Activated CD8-positive, alpha-beta memory T cell treated with anti-CD3 and anti-CD28 coated beads for 48 hours (primary cell): ENCODE measurements around the gene DOP1B.
"Not testable (repeated sequence)": the region's sequence is repeated elsewhere in the genome, so short reads cannot be mapped to it uniquely, and the experiment has no call there.

Experiments
- DNase-seq, 3 experiments: peaks; one replicate each; pipeline ENCODE4 v3.0.0-alpha.2; 2020; ENCODE audit warnings: low read depth in 2 of 3, low spot score in 2 of 3

Gene DOP1B, protein sequence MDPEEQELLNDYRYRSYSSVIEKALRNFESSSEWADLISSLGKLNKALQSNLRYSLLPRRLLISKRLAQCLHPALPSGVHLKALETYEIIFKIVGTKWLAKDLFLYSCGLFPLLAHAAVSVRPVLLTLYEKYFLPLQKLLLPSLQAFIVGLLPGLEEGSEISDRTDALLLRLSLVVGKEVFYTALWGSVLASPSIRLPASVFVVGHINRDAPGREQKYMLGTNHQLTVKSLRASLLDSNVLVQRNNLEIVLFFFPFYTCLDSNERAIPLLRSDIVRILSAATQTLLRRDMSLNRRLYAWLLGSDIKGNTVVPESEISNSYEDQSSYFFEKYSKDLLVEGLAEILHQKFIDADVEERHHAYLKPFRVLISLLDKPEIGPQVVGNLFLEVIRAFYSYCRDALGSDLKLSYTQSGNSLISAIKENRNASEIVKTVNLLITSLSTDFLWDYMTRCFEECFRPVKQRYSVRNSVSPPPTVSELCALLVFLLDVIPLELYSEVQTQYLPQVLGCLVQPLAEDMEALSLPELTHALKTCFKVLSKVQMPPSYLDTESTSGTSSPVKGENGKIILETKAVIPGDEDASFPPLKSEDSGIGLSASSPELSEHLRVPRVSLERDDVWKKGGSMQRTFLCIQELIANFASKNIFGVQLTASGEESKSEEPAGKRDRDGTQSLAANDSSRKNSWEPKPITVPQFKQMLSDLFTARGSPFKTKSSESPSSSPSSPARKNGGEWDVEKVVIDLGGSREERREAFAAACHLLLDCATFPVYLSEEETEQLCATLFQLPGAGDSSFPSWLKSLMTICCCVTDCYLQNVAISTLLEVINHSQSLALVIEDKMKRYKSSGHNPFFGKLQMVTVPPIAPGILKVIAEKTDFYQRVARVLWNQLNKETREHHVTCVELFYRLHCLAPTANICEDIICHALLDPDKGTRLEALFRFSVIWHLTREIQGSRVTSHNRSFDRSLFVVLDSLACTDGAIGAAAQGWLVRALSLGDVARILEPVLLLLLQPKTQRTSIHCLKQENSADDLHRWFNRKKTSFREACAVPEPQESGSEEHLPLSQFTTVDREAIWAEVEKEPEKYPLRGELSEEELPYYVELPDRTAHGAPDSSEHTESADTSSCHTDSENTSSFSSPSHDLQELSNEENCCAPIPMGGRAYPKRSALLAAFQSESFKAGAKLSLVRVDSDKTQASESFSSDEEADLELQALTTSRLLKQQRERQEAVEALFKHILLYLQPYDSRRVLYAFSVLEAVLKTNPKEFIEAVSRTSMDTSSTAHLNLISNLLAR (N-terminal part only)

DNA sequence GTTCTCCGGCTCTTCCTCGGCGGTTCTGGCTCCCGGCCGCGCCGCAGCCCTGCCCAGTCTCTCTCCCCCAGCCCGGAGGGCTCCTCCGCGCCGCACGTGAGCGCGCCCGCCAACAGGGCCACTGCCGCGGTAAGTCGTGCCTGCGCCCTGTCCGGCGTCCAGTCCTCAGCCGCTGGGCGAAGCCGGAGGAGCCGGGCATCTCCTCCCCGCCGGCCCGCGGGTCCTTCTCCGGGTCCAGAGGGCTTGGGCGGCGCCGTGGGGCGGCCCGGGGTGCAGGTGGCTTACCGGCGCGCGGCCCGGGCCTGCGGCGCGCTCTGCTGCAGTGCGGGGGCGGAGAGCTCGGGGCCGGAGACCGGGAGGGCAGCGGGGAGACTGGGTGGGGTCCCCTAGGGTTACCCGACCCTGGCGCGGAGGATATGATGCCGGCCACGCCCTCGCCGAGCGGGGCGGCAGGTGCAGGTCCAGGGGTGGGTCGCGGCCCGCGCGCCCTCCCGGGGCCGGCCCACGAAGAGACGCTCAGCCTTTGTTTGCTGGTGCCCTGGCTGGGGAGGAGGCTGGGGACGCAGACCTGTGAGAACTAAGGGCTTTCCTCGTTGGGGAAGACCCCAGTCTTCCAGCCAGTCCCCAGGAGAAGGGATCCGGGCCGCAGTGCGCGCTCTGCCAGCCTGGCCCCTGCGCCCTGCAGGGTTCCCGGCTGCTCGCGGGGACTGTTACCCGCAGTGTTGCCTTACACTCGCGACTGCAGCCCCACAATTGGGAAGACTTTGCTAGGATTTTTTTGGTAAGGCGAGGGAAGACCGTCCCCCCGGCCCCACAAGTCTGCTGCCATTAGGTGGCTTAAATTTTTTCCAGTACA is at the start of gene DOP1B:
DOP1B (plus strand) TSS at position 10 of the 856 bp plus-strand sequence. CDS start 7,910 bp downstream, outside the sequence.
- no peak for DNase-seq

DNA sequence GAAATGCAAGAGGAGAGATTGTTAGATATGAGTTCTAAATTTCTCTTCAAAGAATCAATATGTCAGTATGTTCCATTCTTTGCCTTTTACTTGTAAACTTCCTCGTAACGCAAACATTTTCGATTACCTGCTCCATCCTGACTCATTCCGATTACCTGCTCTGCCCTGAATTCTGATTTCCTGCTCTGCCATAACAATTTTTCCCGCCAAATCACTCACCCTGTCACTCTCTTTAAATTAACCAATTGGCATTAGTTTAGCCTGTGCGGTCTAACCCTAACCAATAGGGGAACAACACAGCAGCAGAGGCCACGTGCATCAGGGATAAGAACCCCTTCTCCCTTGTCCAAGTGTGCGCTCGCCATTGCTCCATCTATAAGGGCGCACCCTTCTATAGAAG is 46.8 kb upstream of the DOP1B start:
- no peak for DNase-seq

DNA sequence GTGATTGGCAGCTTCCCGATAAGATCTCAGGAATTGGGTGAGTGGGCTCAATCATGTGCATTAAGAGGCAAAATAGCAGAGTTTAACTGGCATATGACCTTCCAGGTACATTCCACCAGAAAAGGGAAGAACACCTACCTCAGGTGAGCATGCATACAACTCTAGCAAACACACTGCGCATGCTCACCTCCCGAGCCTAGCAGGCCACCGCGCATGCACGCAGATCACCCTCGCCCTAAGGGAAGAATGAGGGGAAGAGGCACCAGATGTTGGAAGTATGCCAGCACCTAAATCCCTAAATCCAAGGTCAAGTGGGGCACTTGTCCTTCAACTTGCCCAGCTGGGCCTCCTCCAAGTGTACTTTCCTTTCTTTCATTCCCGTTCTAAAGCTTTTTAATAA is 45.4 kb upstream of the DOP1B start:
- no peak for DNase-seq

DNA sequence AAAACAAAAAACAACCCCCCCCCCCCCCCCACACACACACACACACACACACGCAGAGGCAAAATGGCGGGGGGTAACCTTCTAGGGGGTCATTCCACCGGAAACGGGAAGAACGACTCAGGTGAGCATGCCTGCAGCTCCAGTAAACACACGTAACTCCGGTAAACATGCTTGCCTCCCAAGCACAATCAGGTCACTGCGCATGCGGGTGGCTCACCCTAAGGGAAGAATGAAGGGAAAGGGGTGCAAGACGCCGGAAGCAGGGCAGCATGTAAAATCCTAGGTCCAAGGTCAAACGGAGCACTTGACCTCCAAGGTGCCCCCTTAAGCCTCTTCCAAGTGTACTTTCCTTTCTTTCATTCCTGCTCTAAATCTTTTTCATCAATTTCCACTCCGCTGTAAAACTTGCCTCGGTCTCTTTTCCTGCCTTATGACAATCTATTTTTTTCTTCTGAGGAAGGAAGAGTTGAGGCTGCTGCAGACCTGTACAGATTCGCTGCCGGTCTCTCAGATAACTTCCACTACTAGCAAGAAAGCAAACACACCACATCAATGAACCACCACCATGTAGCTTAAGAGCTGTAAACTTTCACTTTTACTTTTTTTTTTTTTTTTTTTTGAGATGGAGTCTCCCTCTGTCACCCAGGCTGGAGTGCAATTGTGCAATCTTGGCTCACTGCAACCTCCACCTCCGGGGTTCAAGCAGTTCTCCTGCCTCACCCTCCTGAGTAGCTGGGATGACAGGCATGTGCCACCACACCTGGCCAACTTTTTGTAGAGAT is 42.8 kb upstream of the DOP1B start:
- DNase-seq, result no peak

DNA sequence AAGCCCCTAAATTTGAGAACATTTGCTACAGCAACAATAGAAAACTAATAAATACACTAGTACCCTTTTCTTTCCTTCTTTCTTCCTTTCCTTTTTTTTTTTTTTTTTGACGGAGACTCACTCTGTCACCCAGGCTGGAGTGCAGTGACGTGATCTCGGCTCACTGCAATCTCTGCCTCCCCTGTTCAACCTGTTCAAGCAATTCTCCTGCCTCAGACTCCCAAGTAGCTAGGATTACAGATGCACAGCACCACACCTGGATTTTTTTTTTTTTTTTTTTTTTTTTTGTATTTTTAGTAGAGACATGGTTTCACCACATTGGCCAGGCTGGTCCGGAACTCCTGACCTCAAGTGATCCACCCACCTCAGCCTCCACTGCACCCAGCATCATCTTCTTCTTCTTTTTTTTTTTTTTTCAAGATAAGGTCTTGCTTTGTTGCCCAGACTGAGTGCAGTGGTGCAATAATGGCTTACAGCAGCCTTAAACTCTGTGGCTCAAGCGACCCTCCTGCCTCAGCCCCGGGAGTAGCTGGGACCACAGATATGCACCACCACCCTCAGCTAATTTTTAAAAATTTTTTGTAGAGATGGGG is 41.4 kb upstream of the DOP1B start:
- no peak for DNase-seq

DNA sequence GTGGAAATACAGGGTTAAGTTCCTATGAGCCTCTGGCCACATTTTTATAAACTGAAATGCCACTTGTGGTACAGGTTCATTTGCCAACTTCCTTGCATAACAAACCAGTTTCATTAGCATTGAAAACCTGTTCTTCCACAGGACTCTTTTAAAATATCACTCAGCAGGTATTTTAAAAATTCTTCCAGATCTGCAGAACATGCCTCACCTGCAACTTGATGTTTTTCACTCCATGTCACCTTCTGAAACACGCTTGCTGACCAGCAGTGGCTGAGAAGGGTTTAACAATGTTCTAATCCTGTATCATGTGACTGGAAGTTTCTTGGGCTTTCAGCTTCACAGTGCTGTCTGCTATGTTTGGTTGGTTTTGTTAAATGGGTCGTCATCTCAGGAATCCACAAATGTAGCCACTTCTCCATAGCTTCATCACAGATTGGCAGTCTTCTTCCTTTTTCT is 39.3 kb upstream of the DOP1B start:
- DNase-seq, result no peak

DNA sequence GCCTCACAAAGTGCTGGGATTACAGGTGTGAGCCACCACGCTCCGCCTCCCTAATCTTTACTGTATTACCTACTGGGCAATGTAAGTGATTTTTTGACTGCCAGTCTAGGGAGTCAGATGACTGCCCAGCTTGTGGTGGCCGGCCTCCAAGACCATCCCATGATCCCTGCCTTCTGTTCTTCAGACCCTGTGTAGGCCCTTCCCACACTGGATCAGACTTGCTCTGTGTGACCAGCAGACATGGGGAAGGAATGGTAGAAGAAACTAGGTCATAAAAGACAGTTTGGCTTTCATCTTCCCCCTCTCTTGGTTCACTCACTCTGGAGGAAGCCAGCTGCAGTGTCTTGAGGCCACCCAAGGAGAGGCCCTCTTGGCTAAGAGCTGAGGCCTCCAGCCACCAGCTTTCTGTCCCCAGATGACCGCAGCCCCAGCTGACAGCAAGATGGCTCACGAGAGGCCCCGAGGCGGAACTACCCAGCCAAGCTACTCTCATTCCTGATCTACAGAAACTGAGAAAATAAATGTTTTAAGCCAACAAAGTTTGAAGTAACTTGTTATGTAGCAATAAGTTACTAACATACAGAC is 36.2 kb upstream of the DOP1B start:
- no peak for DNase-seq

DNA sequence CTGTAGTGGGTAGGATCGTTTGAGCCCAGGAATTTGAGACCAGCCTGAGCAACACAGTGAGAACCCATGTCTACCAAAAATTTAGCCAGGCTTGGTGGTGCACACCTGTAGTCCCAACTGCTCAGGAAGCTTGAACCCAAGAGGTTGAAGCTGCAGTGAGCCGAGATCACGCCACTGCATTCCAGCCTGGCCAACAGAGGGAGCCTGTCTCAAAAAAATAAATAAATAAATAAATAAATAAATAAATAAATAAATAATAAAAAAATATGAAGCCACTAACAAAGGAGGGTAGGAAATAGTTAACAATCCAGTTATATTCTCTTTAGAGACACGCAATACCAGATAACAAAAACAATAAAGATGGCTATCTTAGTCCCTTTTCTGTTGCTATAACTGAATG is 33.6 kb upstream of the DOP1B start:
- no peak for DNase-seq

DNA sequence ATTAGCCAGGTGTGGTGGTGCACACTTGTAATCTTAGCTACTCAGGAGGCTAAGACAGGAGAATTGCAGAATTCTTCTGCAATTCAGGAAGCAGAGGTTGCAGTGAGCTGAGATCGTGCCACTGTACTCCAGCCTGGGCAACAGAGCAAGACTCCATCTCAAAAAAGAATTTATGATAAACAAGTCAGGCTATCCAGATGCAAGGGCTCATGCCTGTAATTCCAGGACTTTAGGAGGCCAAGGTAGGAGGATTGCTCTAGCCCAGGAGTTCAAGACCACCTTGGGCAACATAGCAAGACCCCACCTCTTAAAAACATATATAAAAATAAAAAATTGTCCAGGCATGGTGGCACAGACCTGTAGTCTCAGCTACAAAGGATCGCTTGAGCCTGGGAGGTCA is 32.2 kb upstream of the DOP1B start:
- no peak for DNase-seq

DNA sequence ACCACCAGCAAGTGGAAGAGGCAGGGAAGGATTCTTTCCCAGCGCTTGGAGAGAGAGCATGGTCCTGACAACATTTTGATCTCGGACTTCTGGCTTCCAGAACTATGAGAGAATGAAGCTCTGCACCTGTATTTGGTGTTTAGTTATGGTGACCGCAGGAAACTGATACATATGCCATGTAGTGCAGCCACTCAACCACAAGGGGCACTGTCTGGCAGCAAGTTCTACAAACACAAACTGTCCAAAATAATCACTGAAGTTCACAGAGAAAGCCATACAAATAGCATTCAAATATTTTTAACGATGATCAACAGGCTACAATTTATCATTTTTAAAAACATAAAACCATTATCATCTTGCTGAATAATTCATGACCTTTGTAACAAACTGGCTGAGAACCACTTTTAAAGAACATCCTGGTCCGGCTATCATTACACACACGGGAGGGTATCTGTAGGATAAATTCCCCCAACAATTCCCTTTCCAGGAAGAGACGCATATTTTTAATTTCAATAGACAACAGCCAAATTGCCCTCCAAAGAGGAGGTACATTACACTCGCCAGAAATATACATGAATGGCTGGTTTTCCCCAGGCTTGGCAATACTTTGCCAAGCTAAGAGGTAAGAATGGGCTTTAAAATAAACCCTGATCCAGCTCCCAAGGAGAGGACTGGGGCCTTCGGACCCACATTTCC is 31.0 kb upstream of the DOP1B start:
- no peak for DNase-seq

DNA sequence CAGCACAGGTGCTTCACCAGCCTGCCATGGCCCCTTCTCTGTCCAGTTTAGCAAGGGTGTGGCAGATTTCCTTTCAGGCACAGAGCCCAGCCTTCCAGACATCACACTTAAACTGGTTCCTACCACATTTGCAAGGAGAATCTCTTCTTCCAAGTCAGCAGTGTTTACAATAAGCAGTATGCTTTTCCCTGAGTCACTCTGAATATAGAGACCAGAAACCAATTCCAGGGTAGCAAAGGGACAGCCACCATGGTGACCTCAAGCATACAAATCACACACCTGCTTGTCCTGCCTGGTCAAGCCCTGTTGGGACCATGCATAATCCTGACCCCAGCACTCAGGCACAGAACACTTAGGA is 30.4 kb upstream of the DOP1B start:
- DNase-seq, result no peak

DNA sequence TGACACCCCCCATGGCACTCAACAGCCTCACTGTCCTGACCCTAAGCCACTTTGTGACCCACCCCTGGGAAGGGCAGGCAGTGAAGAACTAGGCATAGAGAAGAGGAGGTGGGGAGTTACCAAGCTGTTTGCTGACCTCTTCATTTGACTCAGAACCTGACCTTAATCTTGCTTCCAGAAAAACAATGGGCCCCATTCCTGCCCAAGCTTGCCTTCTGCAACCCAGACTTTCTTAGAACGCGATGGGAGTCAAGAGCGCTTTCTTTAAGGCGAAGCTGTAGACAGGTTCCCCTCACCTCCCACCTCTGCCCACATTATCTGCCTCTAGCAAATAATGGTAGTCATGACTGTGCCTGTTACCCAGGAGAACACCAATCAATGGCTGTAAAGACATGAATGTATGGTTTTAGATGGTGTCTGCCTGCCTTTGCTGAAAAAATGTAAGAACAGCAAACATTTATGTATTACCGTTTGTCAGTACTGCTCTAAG is 30.0 kb upstream of the DOP1B start:
- no peak for DNase-seq

DNA sequence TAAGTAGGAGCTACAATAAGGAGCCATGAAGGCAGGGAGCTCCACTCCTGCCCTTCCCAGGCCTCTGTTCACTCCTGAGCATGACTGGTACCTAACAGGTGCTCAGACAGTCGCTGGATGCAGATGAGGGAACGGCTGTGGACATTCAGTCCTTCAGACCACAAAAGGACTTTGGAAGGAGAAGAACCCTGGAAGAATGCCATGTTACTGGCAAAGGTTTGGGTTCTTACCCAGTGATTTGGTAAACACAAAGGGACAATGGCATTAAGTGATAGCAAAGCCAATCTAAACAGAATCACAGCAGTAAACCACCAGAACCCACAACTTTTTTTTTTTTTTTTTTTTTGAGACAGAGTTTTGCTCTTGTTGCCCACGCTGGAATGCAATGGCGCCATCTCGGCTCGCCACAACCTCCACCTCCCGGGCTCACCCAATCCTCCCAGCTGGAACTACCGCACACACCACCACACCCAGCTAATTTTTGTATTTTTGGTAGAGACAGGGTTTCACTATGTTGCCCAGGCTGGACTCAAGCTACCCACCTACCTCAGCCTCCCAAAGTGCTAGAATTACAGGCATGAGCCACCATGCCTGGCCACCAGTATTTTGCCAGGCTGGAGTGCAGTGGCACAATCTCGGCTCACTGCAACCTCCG is 29.2 kb upstream of the DOP1B start:
- no peak for DNase-seq

DNA sequence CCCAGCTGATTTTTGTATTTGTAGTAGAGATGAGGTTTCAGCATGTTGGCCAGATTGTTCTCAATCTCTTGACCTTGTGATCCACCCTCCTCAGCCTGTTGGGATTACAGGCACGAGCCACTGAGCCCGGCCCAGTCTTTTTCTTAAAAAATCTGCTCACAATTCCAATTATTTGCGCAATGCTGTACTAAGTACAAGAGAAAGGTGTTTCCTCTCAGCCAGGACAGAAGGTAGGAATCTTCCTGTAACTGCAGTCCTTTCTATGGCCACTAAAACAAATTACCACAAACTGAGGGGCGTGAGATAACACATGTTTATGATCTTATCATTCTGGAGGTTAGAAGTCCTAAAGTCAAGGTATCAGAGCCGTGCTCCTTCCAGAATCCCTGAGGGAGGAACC is 28.6 kb upstream of the DOP1B start:
- no peak for DNase-seq

DNA sequence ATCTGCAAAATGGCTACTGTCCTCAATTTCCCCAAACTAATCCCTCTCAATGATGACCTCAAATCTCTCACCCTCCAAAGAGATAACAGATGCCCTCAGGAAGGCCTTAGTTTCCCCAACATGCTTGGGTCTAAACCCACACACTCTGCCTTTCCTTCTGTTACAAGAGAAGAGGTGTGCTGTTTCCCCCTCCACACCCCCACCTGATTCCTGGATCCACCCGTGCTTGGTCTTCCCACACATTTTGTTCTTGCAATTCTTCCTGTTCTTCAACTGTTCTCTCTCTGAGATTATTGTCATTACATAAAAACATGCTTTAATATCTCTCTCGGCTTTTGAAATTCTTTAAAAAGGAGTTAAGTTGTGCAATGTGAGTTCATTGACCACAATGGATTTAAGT is 27.4 kb upstream of the DOP1B start:
- DNase-seq, result no peak

DNA sequence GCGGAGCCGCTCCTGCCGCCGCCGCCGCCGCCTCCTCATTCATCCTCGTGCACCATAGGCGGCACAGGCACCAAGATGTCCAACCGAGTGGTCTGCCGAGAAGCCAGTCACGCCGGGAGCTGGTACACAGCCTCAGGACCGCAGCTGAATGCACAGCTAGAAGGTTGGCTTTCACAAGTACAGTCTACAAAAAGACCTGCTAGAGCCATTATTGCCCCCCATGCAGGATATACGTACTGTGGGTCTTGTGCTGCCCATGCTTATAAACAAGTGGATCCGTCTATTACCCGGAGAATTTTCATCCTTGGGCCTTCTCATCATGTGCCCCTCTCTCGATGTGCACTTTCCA is 26.2 kb upstream of the DOP1B start:
- not testable (repeated sequence) for DNase-seq

DNA sequence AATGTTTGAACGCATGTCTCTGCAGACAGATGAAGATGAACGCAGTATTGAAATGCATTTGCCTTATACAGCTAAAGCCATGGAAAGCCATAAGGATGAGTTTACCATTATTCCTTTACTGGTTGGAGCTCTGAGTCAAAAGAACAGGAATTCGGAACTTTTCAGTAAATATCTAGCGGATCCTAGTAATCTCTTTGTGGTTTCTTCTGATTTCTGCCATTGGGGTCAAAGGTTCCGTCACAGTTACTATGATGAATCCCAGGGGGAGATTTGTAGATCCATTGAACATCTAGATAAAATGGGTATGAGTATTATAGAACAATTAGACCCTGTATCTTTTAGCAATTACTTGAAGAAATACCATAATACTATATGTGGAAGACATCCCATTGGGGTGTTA is 25.8 kb upstream of the DOP1B start:
- DNase-seq, result not testable (repeated sequence)

DNA sequence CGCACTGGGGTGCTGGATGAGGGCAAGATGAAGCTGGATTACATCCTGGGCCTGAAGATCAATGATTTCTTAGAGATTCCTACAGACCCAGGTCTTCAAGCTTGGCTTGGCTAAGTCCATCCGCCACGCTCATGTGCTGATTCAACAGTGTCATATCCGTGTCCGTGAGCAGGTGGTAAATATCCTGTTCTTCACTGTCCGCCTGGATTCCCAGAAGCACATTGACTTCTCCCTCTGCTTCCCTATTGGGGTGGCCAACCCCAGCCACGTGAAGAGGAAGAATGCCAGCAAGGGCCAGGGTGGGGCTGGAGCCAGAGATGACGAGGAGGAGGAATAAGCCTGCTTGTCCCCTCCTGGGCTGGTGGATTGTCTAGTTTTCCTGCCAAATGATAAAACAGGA is 23.9 kb upstream of the DOP1B start:
- no peak for DNase-seq
